GM20000 (cell line): ENCODE results near the gene RNF149.

Source experiments
- DNase-seq: peaks from one replicate; pipeline ENCODE4 v3.0.0; 2012; ENCODE audit warnings: low spot score
- CTCF ChIP-seq: IDR thresholded peaks from 2 replicates; pipeline ENCODE4 v1.5.1; 2012; ENCODE audit warnings: mild to moderate bottlenecking, control low read depth; ENCODE audit errors: extremely low read depth, missing control alignments

Gene RNF149

GRCh38 chr2:101302016-101302415, 6.5 kb downstream of the RNF149 start:
- DNase-seq = no peak
- TF ChIP-seq CTCF = no peak

GRCh38 chr2:101300836-101301235, 7.7 kb downstream of the RNF149 start:
- TF ChIP-seq CTCF = no peak
- no peak for DNase-seq

GRCh38 chr2:101300164-101300563, 8.3 kb downstream of the RNF149 start:
- no peak for DNase-seq
- TF ChIP-seq CTCF = no peak

GRCh38 chr2:101299604-101300003, 8.9 kb downstream of the RNF149 start:
- TF ChIP-seq CTCF = no peak
- no peak for DNase-seq

- no peak for DNase-seq
- no peak for TF ChIP-seq CTCF
Measured at GRCh38 chr2:101297383-101297782, 11.1 kb downstream of the RNF149 start.

GRCh38 chr2:101296371-101296770, 12.1 kb downstream of the RNF149 start:
- DNase-seq = no peak
- TF ChIP-seq CTCF = no peak

- TF ChIP-seq CTCF = no peak
- no peak for DNase-seq
Measured at GRCh38 chr2:101295895-101296294, 12.6 kb downstream of the RNF149 start.

GRCh38 chr2:101294861-101295260, 13.6 kb downstream of the RNF149 start:
- no peak for TF ChIP-seq CTCF
- no peak for DNase-seq
